ENCODE results near the gene TMEM154.

TMEM154 gene

GRCh38 chr4:152708796-152709195, 29.0 kb upstream of the TMEM154 start:
- TF ChIP-seq, protein P1, sequence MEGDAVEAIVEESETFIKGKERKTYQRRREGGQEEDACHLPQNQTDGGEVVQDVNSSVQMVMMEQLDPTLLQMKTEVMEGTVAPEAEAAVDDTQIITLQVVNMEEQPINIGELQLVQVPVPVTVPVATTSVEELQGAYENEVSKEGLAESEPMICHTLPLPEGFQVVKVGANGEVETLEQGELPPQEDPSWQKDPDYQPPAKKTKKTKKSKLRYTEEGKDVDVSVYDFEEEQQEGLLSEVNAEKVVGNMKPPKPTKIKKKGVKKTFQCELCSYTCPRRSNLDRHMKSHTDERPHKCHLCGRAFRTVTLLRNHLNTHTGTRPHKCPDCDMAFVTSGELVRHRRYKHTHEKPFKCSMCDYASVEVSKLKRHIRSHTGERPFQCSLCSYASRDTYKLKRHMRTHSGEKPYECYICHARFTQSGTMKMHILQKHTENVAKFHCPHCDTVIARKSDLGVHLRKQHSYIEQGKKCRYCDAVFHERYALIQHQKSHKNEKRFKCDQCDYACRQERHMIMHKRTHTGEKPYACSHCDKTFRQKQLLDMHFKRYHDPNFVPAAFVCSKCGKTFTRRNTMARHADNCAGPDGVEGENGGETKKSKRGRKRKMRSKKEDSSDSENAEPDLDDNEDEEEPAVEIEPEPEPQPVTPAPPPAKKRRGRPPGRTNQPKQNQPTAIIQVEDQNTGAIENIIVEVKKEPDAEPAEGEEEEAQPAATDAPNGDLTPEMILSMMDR (IDR thresholded peaks at IDR 0.05; ENCODE audit: borderline replicate concordance, control extremely low read depth, extremely low read depth, insufficient read depth, missing control alignments), result no peak
- DNase-seq (ENCODE audit: low spot score), result no peak
- in situ Hi-C loops (cut with MboI; ENCODE audit: low sequenced_read_pairs, unreplicated experiment), result no loop called here

GRCh38 chr4:152708361-152708760, 28.6 kb upstream of the TMEM154 start:
- in situ Hi-C loops (cut with MboI; ENCODE audit: low sequenced_read_pairs, unreplicated experiment), result no loop called here
- DNase-seq (ENCODE audit: low spot score), result no peak
- TF ChIP-seq, protein P1 (IDR thresholded peaks at IDR 0.05; ENCODE audit: borderline replicate concordance, control extremely low read depth, extremely low read depth, insufficient read depth, missing control alignments), result no peak

GRCh38 chr4:152707632-152708031, 27.8 kb upstream of the TMEM154 start:
- in situ Hi-C loops (cut with MboI; ENCODE audit: low sequenced_read_pairs, unreplicated experiment), result no loop called here
- DNase-seq (ENCODE audit: low spot score), result no peak
- TF ChIP-seq, protein P1 (IDR thresholded peaks at IDR 0.05; ENCODE audit: borderline replicate concordance, control extremely low read depth, extremely low read depth, insufficient read depth, missing control alignments), result no peak

- TF ChIP-seq, protein P1 (IDR thresholded peaks at IDR 0.05; ENCODE audit: borderline replicate concordance, control extremely low read depth, extremely low read depth, insufficient read depth, missing control alignments), result no peak
- no peak for DNase-seq (ENCODE audit: low spot score)
- in situ Hi-C loops (cut with MboI; ENCODE audit: low sequenced_read_pairs, unreplicated experiment), result no loop called here
Measured at GRCh38 chr4:152705903-152706302, 26.1 kb upstream of the TMEM154 start.

DNA sequence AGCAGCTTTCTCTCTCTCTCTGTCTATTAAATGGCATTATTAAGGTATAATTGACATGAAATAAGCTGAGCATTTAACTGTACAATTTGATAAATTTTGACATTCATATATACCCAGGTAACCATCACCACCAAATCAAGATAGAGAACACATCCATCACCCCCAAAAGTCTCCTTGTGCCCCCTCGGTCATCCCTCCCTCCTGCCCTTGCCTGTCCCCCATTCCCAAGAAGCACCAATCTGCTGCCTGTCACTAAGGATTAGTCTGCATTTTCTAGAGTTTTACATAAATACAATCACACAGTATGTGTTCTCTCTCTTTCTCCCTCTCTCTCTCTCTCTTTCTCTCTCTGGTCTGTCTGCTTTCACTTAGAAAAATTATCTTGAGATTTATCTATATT, 25.0 kb upstream of the TMEM154 start:
- TF ChIP-seq, protein P1 (IDR thresholded peaks at IDR 0.05; ENCODE audit: borderline replicate concordance, control extremely low read depth, extremely low read depth, insufficient read depth, missing control alignments), result no peak
- DNase-seq (ENCODE audit: low spot score), result no peak
- in situ Hi-C loops (cut with MboI; ENCODE audit: low sequenced_read_pairs, unreplicated experiment), result no loop called here

DNA sequence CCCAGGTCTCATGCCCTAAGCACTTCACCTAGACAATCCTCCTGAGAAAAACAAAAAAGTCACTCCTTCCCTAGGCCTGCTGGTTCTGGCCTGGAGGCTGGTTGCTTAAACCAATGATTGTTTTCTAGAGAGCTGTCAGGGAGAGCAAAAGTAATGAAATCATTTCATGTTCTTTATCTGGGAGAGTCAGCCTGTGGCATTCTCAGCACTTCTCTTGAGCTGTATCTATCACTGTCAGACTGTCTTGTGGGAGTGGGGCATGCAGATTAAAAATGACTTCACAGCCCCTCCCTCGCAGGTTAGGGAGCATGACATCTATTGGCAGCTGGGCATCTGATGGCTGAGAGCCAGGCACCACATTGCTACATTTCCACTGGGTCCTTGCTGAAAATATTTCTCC, 20.4 kb upstream of the TMEM154 start:
- TF ChIP-seq, protein P1 (IDR thresholded peaks at IDR 0.05; ENCODE audit: borderline replicate concordance, control extremely low read depth, extremely low read depth, insufficient read depth, missing control alignments), result no peak

DNA sequence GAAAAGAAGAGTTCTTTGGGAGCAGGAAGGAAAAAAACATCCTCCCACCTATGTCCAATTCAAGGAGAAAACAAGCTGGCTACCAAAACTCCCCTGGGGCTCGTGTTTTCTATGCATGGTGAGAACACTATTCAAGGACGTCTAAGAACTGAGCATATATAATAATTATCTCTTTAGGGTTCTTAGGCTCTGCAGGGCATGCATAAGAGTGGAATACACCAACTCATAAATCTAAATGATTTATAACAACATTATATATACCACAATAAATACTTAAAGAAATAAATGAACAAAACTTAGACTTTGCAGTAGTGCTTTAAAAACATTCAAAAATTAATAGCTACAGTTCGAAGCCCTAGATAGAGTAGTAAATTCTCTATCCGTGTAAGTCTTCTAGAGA, 19.5 kb upstream of the TMEM154 start:
- DNase-seq (ENCODE audit: low spot score), result no peak
- in situ Hi-C loops (cut with MboI; ENCODE audit: low sequenced_read_pairs, unreplicated experiment), result no loop called here
- TF ChIP-seq, protein P1 (IDR thresholded peaks at IDR 0.05; ENCODE audit: borderline replicate concordance, control extremely low read depth, extremely low read depth, insufficient read depth, missing control alignments), result no peak

More for the DNA sequence above, 20.4 kb upstream of the TMEM154 start:
- DNase-seq (ENCODE audit: low spot score), result no peak
- in situ Hi-C loops (cut with MboI; ENCODE audit: low sequenced_read_pairs, unreplicated experiment), result no loop called here

All from GM13976 (cell line).